Keratinocyte (primary cell): ENCODE data around the gene SERPINA5. TPM values are rescaled to one million over a fixed set of nuclear protein-coding genes. Genes with fewer than 3 reads are reported as not detected.

Experiments
- DNase-seq: peaks from one replicate; pipeline ENCODE4 v3.0.0-alpha.2; 2011; ENCODE audit warnings: low read depth, missing footprints, low spot score
- FAIRE-seq: peaks from 2 replicates; lab custom pipeline; 2011; peaks lifted over from hg19 to GRCh38; lab: Jason Lieb, UNC
- H2AFZ ChIP-seq: 2 replicates; pipeline ENCODE4 v1.6.0; 2012; ENCODE audit warnings: low read length, control low read depth, inconsistent platforms; ENCODE audit not compliant: control insufficient read depth
- H3K27ac ChIP-seq: 2 replicates; pipeline ENCODE4 v1.5.1; 2011; ENCODE audit warnings: low read length; ENCODE audit not compliant: control insufficient read depth, insufficient read depth
- H3K27me3 ChIP-seq: 3 replicates; pipeline ENCODE4 v1.6.0; 2011; ENCODE audit warnings: low read length; ENCODE audit not compliant: control insufficient read depth, insufficient read depth; ENCODE audit errors: extremely low read depth
- H3K36me3 ChIP-seq, 2 experiments: 2 replicates in 1 of 2; 3 replicates in 1 of 2; pipeline ENCODE4 v1.5.1; 2011; ENCODE audit warnings: low read length in 2 of 2, mild to moderate bottlenecking in 1 of 2; ENCODE audit not compliant: control insufficient read depth in 2 of 2, insufficient read depth in 2 of 2; ENCODE audit errors: extremely low read depth in 1 of 2
- H3K4me1 ChIP-seq: 3 replicates; pipeline ENCODE4 v1.5.1; 2011; ENCODE audit warnings: low read length; ENCODE audit not compliant: control insufficient read depth, insufficient read depth; ENCODE audit errors: extremely low read depth
- H3K4me2 ChIP-seq: 3 replicates; pipeline ENCODE4 v1.6.0; 2011; ENCODE audit warnings: low read depth, low read length; ENCODE audit not compliant: control insufficient read depth, insufficient read depth; ENCODE audit errors: extremely low read depth
- H3K4me3 ChIP-seq, 3 experiments: fragments of 200-600 bp in 1 of 3; sonication (generic) in 1 of 3; 2 replicates in 2 of 3; 3 replicates in 1 of 3; pipeline ENCODE4 v1.5.1; 2011 to 2016; ENCODE audit warnings: low read length in 3 of 3, mild to moderate bottlenecking in 3 of 3, control low read depth in 2 of 3, inconsistent platforms in 1 of 3, low read depth in 1 of 3, mixed read lengths in 1 of 3, mixed run types in 1 of 3, moderate library complexity in 1 of 3; ENCODE audit not compliant: control insufficient read depth in 2 of 3, insufficient read depth in 2 of 3; ENCODE audit errors: extremely low read depth in 1 of 3
- H3K79me2 ChIP-seq: 2 replicates; pipeline ENCODE4 v1.6.0; 2012; ENCODE audit warnings: low read length; ENCODE audit not compliant: control insufficient read depth, insufficient read depth
- H3K9ac ChIP-seq: 3 replicates; pipeline ENCODE4 v1.6.0; 2011; ENCODE audit warnings: low read length; ENCODE audit not compliant: control insufficient read depth, insufficient read depth; ENCODE audit errors: extremely low read depth
- H3K9me1 ChIP-seq: 3 replicates; pipeline ENCODE4 v1.6.0; 2011; ENCODE audit warnings: low read length; ENCODE audit not compliant: control insufficient read depth, insufficient read depth; ENCODE audit errors: extremely low read depth
- H3K9me3 ChIP-seq: 2 replicates; pipeline ENCODE4 v1.5.1; 2012; ENCODE audit warnings: low read depth, low read length; ENCODE audit not compliant: control insufficient read depth
- H4K20me1 ChIP-seq: 3 replicates; pipeline ENCODE4 v1.6.0; 2011; ENCODE audit warnings: low read length; ENCODE audit not compliant: control insufficient read depth, insufficient read depth; ENCODE audit errors: extremely low read depth
- EZH2 ChIP-seq: IDR thresholded peaks from one replicate; pipeline ENCODE4 v1.6.1; 2012; ENCODE audit warnings: inconsistent platforms, mild to moderate bottlenecking, low read length, moderate library complexity
- dilution Hi-C: fragments of 300-500 bp; cut with MboI; formaldehyde crosslinking; loops from one replicate; pipeline ENCODE4 v1.7.0; 2020; ENCODE audit warnings: low sequenced_read_pairs; ENCODE audit not compliant: extremely low pct_ligation_motif_present
- polyA plus RNA-seq, 5 experiments: library from polyadenylated mRNA; depleted of rRNA in 3 of 5; stranded (reverse) in 3 of 5; stranded (forward) in 1 of 5; unstranded in 1 of 5; fragments of >200 nt; gene quantifications; 1 replicate in 1 of 5; 2 replicates in 3 of 5; 3 replicates in 1 of 5; pipeline versions ENCODE4 v1.2.1 to v1.2.3, GENCODE V29; 2011 to 2012; ENCODE audit warnings: missing spikeins in 2 of 5, low read depth in 1 of 5, low replicate concordance in 1 of 5
- TF ChIP-seq, protein P1 (sequence below), 3 experiments: IDR thresholded peaks in 1 of 3; conservative IDR thresholded peaks in 1 of 3; optimal IDR thresholded peaks in 1 of 3; 2 replicates in 2 of 3; 3 replicates in 1 of 3; pipeline versions ENCODE3 to v1.5.1; 2011; ENCODE audit warnings: low read length in 3 of 3, mild to moderate bottlenecking in 3 of 3, moderate library complexity in 2 of 3, control low read depth in 1 of 3, inconsistent platforms in 1 of 3; ENCODE audit not compliant: insufficient read depth in 2 of 3; ENCODE audit errors: extremely low read depth in 1 of 3

SERPINA5 gene
- polyA plus RNA-seq, 1 donor (not counting 4 experiments of a cell fraction or from before 2014, with no cell fraction given): not detected

DNA sequence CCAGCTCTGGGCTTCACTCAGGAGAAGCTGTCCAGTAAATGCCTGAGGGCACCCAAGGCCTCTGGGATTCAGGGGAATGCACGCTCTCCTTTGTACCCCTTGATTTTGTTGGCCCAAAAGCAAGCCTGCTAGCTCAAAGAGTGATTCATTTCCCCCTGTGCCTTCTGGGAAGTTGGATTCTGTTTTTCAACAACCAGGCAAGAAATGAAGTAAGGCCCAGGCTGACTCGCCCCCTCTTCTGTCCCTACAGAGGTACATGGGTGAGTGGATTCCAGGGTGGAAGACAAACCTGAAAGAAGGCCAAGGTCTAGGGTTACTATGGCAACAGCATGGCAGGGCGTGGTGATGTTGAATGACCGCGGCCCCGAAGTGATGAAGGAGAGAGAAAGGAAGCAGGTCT is 9.3 kb upstream of the SERPINA5 start:
- Histone ChIP-seq H3K79me2 (no peaks in the 10 kb centered on the region), H3K36me3 (no peaks in the 10 kb centered on the region), H3K27me3 (no peaks in the 10 kb centered on the region), H3K9me3 (no peaks in the 10 kb centered on the region), H2AFZ (no peak overlapping the region), H3K4me3 (no peak overlapping the region), H4K20me1 (no peaks in the 10 kb centered on the region), H3K27ac (no peak overlapping the region), H3K9ac (no peak overlapping the region), H3K4me1 (no peaks in the 10 kb centered on the region), H3K4me2 (no peak overlapping the region), H3K9me1 (no peaks in the 10 kb centered on the region)
- DNase-seq (no peak), FAIRE-seq (no peak)
- dilution Hi-C loops: no loop called here
- TF ChIP-seq, protein P1, sequence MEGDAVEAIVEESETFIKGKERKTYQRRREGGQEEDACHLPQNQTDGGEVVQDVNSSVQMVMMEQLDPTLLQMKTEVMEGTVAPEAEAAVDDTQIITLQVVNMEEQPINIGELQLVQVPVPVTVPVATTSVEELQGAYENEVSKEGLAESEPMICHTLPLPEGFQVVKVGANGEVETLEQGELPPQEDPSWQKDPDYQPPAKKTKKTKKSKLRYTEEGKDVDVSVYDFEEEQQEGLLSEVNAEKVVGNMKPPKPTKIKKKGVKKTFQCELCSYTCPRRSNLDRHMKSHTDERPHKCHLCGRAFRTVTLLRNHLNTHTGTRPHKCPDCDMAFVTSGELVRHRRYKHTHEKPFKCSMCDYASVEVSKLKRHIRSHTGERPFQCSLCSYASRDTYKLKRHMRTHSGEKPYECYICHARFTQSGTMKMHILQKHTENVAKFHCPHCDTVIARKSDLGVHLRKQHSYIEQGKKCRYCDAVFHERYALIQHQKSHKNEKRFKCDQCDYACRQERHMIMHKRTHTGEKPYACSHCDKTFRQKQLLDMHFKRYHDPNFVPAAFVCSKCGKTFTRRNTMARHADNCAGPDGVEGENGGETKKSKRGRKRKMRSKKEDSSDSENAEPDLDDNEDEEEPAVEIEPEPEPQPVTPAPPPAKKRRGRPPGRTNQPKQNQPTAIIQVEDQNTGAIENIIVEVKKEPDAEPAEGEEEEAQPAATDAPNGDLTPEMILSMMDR (optimal IDR thresholded peaks at IDR 0.05 in 1 of 3, IDR thresholded peaks at IDR 0.05 in 1 of 3, conservative IDR thresholded peaks at IDR 0.05 in 1 of 3; ENCODE audit: extremely low read depth in 1 of 3, insufficient read depth in 2 of 3, low read length in 3 of 3): no peak

DNA sequence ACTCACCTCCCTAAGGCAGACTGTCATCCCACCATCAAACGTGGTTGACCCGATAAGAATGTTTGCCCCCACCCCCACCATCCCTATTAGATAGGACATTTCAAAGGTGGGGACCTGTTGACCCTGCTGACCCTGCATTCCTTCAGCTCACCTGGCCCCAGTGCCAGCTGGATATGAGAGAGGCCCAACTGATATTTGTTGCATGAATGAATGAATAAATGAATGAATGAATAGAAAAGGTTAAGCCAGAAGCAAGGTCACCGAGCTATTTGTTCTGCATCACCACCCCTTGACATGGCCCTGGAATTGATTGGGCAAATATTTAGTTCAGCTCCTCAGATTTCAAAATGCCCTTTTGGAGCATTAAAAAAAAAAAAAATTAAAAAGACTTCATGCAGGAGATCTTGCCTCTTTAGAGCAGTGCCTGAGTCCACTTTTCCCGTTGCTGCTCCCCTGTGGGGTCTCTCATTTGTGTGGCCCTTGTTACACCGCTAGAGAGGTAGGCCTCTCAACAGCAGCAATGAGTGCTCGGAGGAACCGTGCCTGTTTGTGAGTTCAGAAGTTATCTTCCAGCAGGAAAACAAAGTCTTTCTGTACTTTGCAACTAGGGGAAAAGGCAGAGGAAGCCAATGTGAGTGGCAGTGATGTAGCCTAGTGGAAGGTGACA is 8.5 kb upstream of the SERPINA5 start:
- no peaks in the 10 kb centered on the region for H3K9me3 ChIP-seq
- H3K4me1 ChIP-seq: no peaks in the 10 kb centered on the region
- H3K9ac ChIP-seq: no peak overlapping the region
- dilution Hi-C loops: no loop called here
- no peaks in the 10 kb centered on the region for H3K9me1 ChIP-seq
- no peaks in the 10 kb centered on the region for H4K20me1 ChIP-seq
- H2AFZ ChIP-seq: no peak overlapping the region
- no peak overlapping the region for H3K4me2 ChIP-seq
- no peak overlapping the region for H3K4me3 ChIP-seq
- FAIRE-seq (no peak), DNase-seq (no peak)
- H3K79me2 ChIP-seq: no peaks in the 10 kb centered on the region
- no peak for TF ChIP-seq EZH2
- TF ChIP-seq, protein P1 (optimal IDR thresholded peaks at IDR 0.05 in 1 of 3, IDR thresholded peaks at IDR 0.05 in 1 of 3, conservative IDR thresholded peaks at IDR 0.05 in 1 of 3; ENCODE audit: extremely low read depth in 1 of 3, insufficient read depth in 2 of 3, low read length in 3 of 3): no peak
- H3K27me3 ChIP-seq: no peaks in the 10 kb centered on the region
- no peaks in the 10 kb centered on the region for H3K36me3 ChIP-seq
- H3K27ac ChIP-seq: no peak overlapping the region
